K562 (cell line): ENCODE results near the gene GALT. TPM values are rescaled to one million over a fixed set of nuclear protein-coding genes. Genes with fewer than 3 reads are reported as not detected.
A peak's percentile ranks its signal among the peaks of the same experiment; 100 is the strongest.

Source experiments
- ATAC-seq: fragments of 200-7000 bp; cut with Tn5 transposase; 3 replicates; pipeline ENCODE4 v1.9.1; 2020; ENCODE audit warnings: moderate library complexity
- BruUV-seq: library from RNA; stranded (reverse); fragments of 400-500 nt; replicated peaks from 2 replicates; lab custom pipeline; 2021; lab: Mats Ljungman, UMichigan
- CTCF ChIA-PET: fragments of 300-600 bp; formaldehyde crosslinking; extraction: SDS; loops from one replicate; lab custom pipeline; 2021; ENCODE audit warnings: low intra/inter-chr PET ratio; lab: Yijun Ruan, JAX
- POLR2A ChIA-PET: fragments of 300-600, 350-650 bp; sonication (Branson Sonifier 250); formaldehyde crosslinking; extraction: SDS; loops from one replicate; lab custom pipeline; 2021; ENCODE audit warnings: antibody characterized with exemption, inconsistent platforms; lab: Yijun Ruan, JAX
- DNase-seq, 4 experiments: peaks; one replicate each; pipeline versions ENCODE4 v3.0.0 to v3.0.0-alpha.2; 2011 to 2018; ENCODE audit warnings: low spot score in 3 of 4, mixed read lengths in 3 of 4; ENCODE audit errors: extremely low read depth in 1 of 4
- FAIRE-seq: peaks from 2 replicates; lab custom pipeline; 2011; peaks lifted over from hg19 to GRCh38; lab: Jason Lieb, UNC
- H2AFZ ChIP-seq: 2 replicates; pipeline ENCODE4 v1.6.0; 2011; ENCODE audit warnings: low read depth, low read length, control low read depth, inconsistent platforms
- H3K27ac ChIP-seq: fragments of 200-600 bp; 3 replicates; pipeline ENCODE4 v1.8.0; 2011; ENCODE audit warnings: low read depth, mild to moderate bottlenecking, control low read depth, inconsistent platforms, low read length, moderate library complexity, mixed read lengths; ENCODE audit errors: extremely low read depth
- H3K27me3 ChIP-seq, 2 experiments: fragments of 300-600 bp in 1 of 2; 2 replicates in 1 of 2; 3 replicates in 1 of 2; pipeline versions ENCODE4 v1.6.0 to v1.8.0; 2011; ENCODE audit warnings: inconsistent platforms in 2 of 2, low read length in 2 of 2, mild to moderate bottlenecking in 1 of 2, mixed read lengths in 1 of 2, moderate library complexity in 1 of 2; ENCODE audit not compliant: control insufficient read depth in 2 of 2, insufficient read depth in 2 of 2
- H3K36me3 ChIP-seq: fragments of 300-600 bp; 3 replicates; pipeline ENCODE4 v1.8.0; 2011; ENCODE audit warnings: mild to moderate bottlenecking, low read length, inconsistent platforms; ENCODE audit not compliant: control insufficient read depth, insufficient read depth
- H3K4me1 ChIP-seq, 2 experiments: fragments of 200-600 bp in 1 of 2; replicated peaks in 1 of 2; 2 replicates in 1 of 2; 3 replicates in 1 of 2; pipeline versions ENCODE4 v1.5.1 to v1.8.0; 2011; ENCODE audit warnings: inconsistent platforms in 2 of 2, low read length in 2 of 2, mild to moderate bottlenecking in 1 of 2, mixed read lengths in 1 of 2, moderate library complexity in 1 of 2; ENCODE audit not compliant: control insufficient read depth in 2 of 2, insufficient read depth in 2 of 2
- H3K4me2 ChIP-seq: 2 replicates; pipeline ENCODE4 v1.6.1; 2011; ENCODE audit warnings: low read length, control low read depth, inconsistent platforms, mixed read lengths; ENCODE audit not compliant: insufficient read depth
- H3K4me3 ChIP-seq: fragments of 200-600 bp; sonication (generic), shearing (Covaris generic); 2 replicates; pipeline ENCODE4 v1.5.1; 2016; ENCODE audit warnings: control low read depth, inconsistent platforms
- H3K79me2 ChIP-seq: fragments of 200-600 bp; 3 replicates; pipeline ENCODE4 v1.8.0; 2011; ENCODE audit warnings: low read length, inconsistent platforms; ENCODE audit not compliant: control insufficient read depth, insufficient read depth
- H3K9ac ChIP-seq, 2 experiments: 2 replicates each; pipeline versions ENCODE4 v1.6.0 to v1.6.1; 2011; ENCODE audit warnings: low read depth in 2 of 2, low read length in 2 of 2, control low read depth in 1 of 2, inconsistent platforms in 1 of 2, mild to moderate bottlenecking in 1 of 2, mixed read lengths in 1 of 2; ENCODE audit not compliant: insufficient read depth in 1 of 2
- H3K9me1 ChIP-seq: one replicate; pipeline ENCODE4 v1.6.0; 2011; ENCODE audit warnings: inconsistent platforms, mild to moderate bottlenecking, low read length, moderate library complexity; ENCODE audit not compliant: control insufficient read depth, insufficient read depth
- H3K9me3 ChIP-seq: replicated peaks from 2 replicates; pipeline ENCODE4 v1.5.1; 2011; ENCODE audit warnings: low read depth, low read length, inconsistent platforms; ENCODE audit not compliant: control insufficient read depth, insufficient read depth
- H4K20me1 ChIP-seq: replicated peaks from 2 replicates; pipeline ENCODE4 v1.6.1; 2011; ENCODE audit warnings: low read length, inconsistent platforms, mixed read lengths; ENCODE audit not compliant: control insufficient read depth, insufficient read depth
- GMEB1 ChIP-seq: fragments of 250-450 bp; sonication (Bioruptor Pico); IDR thresholded peaks from 2 replicates; pipeline ENCODE4 v1.4.0; 2020; ENCODE audit warnings: mild to moderate bottlenecking
- POLR2G ChIP-seq: fragments of 200-400 bp; formaldehyde crosslinking; IDR thresholded peaks from 2 replicates; pipeline ENCODE4 v1.6.1; 2017; ENCODE audit warnings: low read depth, mild to moderate bottlenecking, antibody characterized with exemption, low read length, moderate library complexity
- STAT6 ChIP-seq: sonication (generic); formaldehyde crosslinking; IDR thresholded peaks from 2 replicates; pipeline ENCODE4 v1.8.1; 2023; ENCODE audit warnings: mild to moderate bottlenecking, missing genetic modification reagents
- WGBS: fragments of 100-300 bp; shearing (Covaris generic); methylation state at CpG from one replicate; pipeline ENCODE4 v1.1.6; 2016; ENCODE audit warnings: low coverage, mixed read lengths; ENCODE audit not compliant: insufficient coverage; ENCODE audit errors: missing lambda C conversion rate; 5-methylcytosine and 5-hydroxymethylcytosine counted together
- in situ Hi-C: fragments of 300-500 bp; cut with MboI; formaldehyde crosslinking; loops from 4 replicates; pipeline ENCODE4 v1.15.0; 2018; ENCODE audit warnings: inconsistent platforms, mixed read lengths
- intact Hi-C: fragments of 100-400 bp; cut with micrococcal nuclease; formaldehyde crosslinking; loops from 2 replicates; pipeline ENCODE4 v1.14.2; 2022
- polyA plus RNA-seq, 8 experiments: library from polyadenylated mRNA; depleted of rRNA in 4 of 8; stranded (reverse) in 5 of 8; unstranded in 3 of 8; fragments of >200 nt; fragmentation: Nextera tagmentation in 2 of 8; fragmentation: Illumina TruSeq in 1 of 8; extraction: Ambion mirVana in 2 of 8; extraction: Trizol in 1 of 8; gene quantifications; 2 replicates each; pipeline versions ENCODE4 v1.2.1 to v1.2.3, GENCODE V29; 2011 to 2014; ENCODE audit warnings: inconsistent platforms in 1 of 8, missing spikeins in 1 of 8
- total RNA-seq, 7 experiments: library from RNA; depleted of rRNA in 6 of 7; stranded (reverse); fragments of >200 nt in 6 of 7; fragmentation: Illumina TruSeq in 2 of 7; extraction: Trizol in 2 of 7; gene quantifications; 2 replicates each; pipeline versions ENCODE4 v1.2.1 to v1.2.3, GENCODE V29; 2011 to 2021; ENCODE audit warnings: low replicate concordance in 1 of 7

The GALT gene
- total and polyA plus RNA-seq, 9 of the 15 experiments (the other 6 are each of a cell fraction or from before 2014, with no cell fraction given) = 7.3 to 29.2 (median 15.6) TPM

GRCh38 chr9:34654323-34655051 lies 8.0 kb downstream of the GALT start:
- Histone ChIP-seq H3K9ac (no peak overlapping the region), H3K79me2 (no peaks in the 10 kb centered on the region), H3K9me3 (no peaks in the 10 kb centered on the region), H4K20me1 (no peaks in the 10 kb centered on the region), H3K4me1 (peaks cover 28 to 45% of the 10 kb centered on the region in 2 experiments), H3K36me3 (peaks cover 12% of the 10 kb centered on the region; the same call in 2 of the 3 replicates), H2AFZ (no peak overlapping the region), H3K9me1 (no peaks in the 10 kb centered on the region), H3K4me3 (no peak overlapping the region), H3K27me3 (no peaks in the 10 kb centered on the region), H3K27ac (no peak overlapping the region), H3K4me2 (no peak overlapping the region)
- ChIA-PET POLR2A (interaction anchor here (0.6 to 1.0 kb wide), 2 partner anchors 18 to 164 kb away, joined by 3 to 4 read pairs; no protein-coding TSS in a partner anchor), CTCF (no interaction called here)
- no peak for TF ChIP-seq STAT6 (CRISPR knock-in tag)
- TF ChIP-seq POLR2G = peak; percentile 38; the same call in 1 of the 2 replicates
- TF ChIP-seq GMEB1 (CRISPR knock-in tag) = no peak
- intact Hi-C loops (no loop called here), in situ Hi-C loops (no loop called here)
- DNase-seq (no peak), FAIRE-seq (no peak), ATAC-seq (no peak)
- no TSS peak for BruUV-seq
- 60% methylated on average over 4 of the region's 11 CpGs for WGBS
